ENCODE measurements around the gene NEGR1. TPM values are rescaled to one million over a fixed set of nuclear protein-coding genes. Genes with fewer than 3 reads are reported as not detected.

NEGR1 gene
- total and polyA plus RNA-seq, 7 donors, result 0.69 to 69.2 (median 42.5) TPM

GRCh38 chr1:72051538-72051937, 230.8 kb downstream of the NEGR1 start:
- intact Hi-C loops (cut with DNase I), result no loop called here

GRCh38 chr1:72050551-72050950, 231.8 kb downstream of the NEGR1 start:
- DNase-seq, result no peak
- Histone ChIP-seq H3K4me3 (no peak overlapping the region), H3K27me3 (no peaks in the 10 kb centered on the region), H3K36me3 (no peaks in the 10 kb centered on the region), H3K27ac (no peak overlapping the region), H3K9me3 (no peaks in the 10 kb centered on the region), H3K4me1 (peaks cover 0 to 15% (median 8%) of the 10 kb centered on the region in 4 donors)
- TF ChIP-seq CTCF (IDR thresholded peaks at IDR 0.05), result no peak
- no peak for TF ChIP-seq POLR2A (IDR thresholded peaks at IDR 0.05)
- no peak for TF ChIP-seq POLR2AphosphoS5 (IDR thresholded peaks at IDR 0.05)
- TF ChIP-seq EP300 (IDR thresholded peaks at IDR 0.05), result no peak
- intact Hi-C loops (cut with DNase I), result no loop called here

More at GRCh38 chr1:72051538-72051937, 230.8 kb downstream of the NEGR1 start:
- no peak for DNase-seq
- Histone ChIP-seq H3K27me3 (no peaks in the 10 kb centered on the region), H3K27ac (no peak overlapping the region), H3K4me1 (peaks cover 0 to 15% (median 8%) of the 10 kb centered on the region in 4 donors), H3K9me3 (no peaks in the 10 kb centered on the region), H3K36me3 (no peaks in the 10 kb centered on the region), H3K4me3 (no peak overlapping the region)
- WGBS, 2 donors, result 48 to 70% methylated on average over 2 of the region's 2 CpGs
- TF ChIP-seq POLR2A (IDR thresholded peaks at IDR 0.05) (no peak), EP300 (IDR thresholded peaks at IDR 0.05) (no peak), CTCF (IDR thresholded peaks at IDR 0.05) (no peak), POLR2AphosphoS5 (IDR thresholded peaks at IDR 0.05) (no peak)

GRCh38 chr1:72037745-72038343, 244.5 kb downstream of the NEGR1 start:
- Histone ChIP-seq H3K27ac (no peak overlapping the region), H3K9me3 (no peaks in the 10 kb centered on the region), H3K4me1 (no peaks in the 10 kb centered on the region), H3K4me3 (no peak overlapping the region), H3K27me3 (no peaks in the 10 kb centered on the region), H3K36me3 (no peaks in the 10 kb centered on the region)
- intact Hi-C loops (cut with DNase I), result no loop called here
- no peak for DNase-seq
- no peak for TF ChIP-seq POLR2A (IDR thresholded peaks at IDR 0.05)
- no peak for TF ChIP-seq POLR2AphosphoS5 (IDR thresholded peaks at IDR 0.05)
- peak in 3 of 4 experiments; percentile 26 to 52 (median 41) for TF ChIP-seq CTCF (IDR thresholded peaks at IDR 0.05)
- TF ChIP-seq EP300 (IDR thresholded peaks at IDR 0.05), result no peak
- 35 to 56% methylated on average over 3 of the region's 3 CpGs for WGBS, 2 donors

GRCh38 chr1:72034827-72035226, 247.5 kb downstream of the NEGR1 start:
- intact Hi-C loops (cut with DNase I), result no loop called here
- no peaks in the 10 kb centered on the region for H3K4me1 ChIP-seq
- 93 to 94% methylated on average over 9 of the region's 9 CpGs for WGBS, 2 donors
- H3K36me3 ChIP-seq, result no peaks in the 10 kb centered on the region
- H3K27me3 ChIP-seq, result no peaks in the 10 kb centered on the region
- DNase-seq, result no peak
- H3K4me3 ChIP-seq, result no peak overlapping the region
- H3K9me3 ChIP-seq, result no peaks in the 10 kb centered on the region
- no peak overlapping the region for H3K27ac ChIP-seq
- TF ChIP-seq POLR2AphosphoS5 (IDR thresholded peaks at IDR 0.05) (no peak), CTCF (IDR thresholded peaks at IDR 0.05) (no peak), EP300 (IDR thresholded peaks at IDR 0.05) (no peak), POLR2A (IDR thresholded peaks at IDR 0.05) (no peak)
